ENCODE data around the gene VPS11. TPM values are rescaled to one million over a fixed set of nuclear protein-coding genes. Genes with fewer than 3 reads are reported as not detected.

VPS11 gene
- total RNA-seq, 1 donor, result 35.1 TPM

DNA sequence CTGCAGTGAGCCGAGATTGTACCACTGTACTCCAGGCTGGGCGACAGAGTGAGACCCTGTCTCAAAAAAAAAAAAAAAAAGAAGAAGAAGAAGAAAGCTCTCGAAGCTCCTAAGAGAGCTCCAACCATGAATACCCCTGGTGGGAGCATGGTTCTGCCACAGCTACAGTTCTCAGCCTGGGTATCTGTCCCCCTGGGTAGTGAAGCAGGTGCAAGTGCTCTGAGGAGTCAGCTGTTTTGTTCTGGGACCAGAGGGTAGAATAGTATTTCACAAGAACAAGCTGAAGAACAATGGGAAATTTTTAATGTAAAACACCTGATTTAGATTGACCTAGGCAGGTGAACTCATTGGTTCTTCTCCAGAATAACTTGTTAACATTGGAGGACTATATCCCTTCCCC, 6.4 kb upstream of the VPS11 start:
- H3K36me3 ChIP-seq (ENCODE audit: insufficient read depth, low read length), result no peaks in the 10 kb centered on the region
- H3K4me2 ChIP-seq (ENCODE audit: insufficient read depth, low read length), result no peak overlapping the region
- H3K4me1 ChIP-seq (ENCODE audit: insufficient read depth, low read length), result peaks cover 16% of the 10 kb centered on the region
- peaks cover 1% of the 10 kb centered on the region for H4K20me1 ChIP-seq (ENCODE audit: insufficient read depth, low read length)
- TF ChIP-seq, protein P1, sequence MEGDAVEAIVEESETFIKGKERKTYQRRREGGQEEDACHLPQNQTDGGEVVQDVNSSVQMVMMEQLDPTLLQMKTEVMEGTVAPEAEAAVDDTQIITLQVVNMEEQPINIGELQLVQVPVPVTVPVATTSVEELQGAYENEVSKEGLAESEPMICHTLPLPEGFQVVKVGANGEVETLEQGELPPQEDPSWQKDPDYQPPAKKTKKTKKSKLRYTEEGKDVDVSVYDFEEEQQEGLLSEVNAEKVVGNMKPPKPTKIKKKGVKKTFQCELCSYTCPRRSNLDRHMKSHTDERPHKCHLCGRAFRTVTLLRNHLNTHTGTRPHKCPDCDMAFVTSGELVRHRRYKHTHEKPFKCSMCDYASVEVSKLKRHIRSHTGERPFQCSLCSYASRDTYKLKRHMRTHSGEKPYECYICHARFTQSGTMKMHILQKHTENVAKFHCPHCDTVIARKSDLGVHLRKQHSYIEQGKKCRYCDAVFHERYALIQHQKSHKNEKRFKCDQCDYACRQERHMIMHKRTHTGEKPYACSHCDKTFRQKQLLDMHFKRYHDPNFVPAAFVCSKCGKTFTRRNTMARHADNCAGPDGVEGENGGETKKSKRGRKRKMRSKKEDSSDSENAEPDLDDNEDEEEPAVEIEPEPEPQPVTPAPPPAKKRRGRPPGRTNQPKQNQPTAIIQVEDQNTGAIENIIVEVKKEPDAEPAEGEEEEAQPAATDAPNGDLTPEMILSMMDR (IDR thresholded peaks at IDR 0.05; ENCODE audit: extremely low read depth, low read depth, low read length), result no peak
- H3K27me3 ChIP-seq (ENCODE audit: insufficient read depth, low read length), result no peaks in the 10 kb centered on the region
- no peak overlapping the region for H3K27ac ChIP-seq (ENCODE audit: low read depth, low read length)
- H3K79me2 ChIP-seq (ENCODE audit: insufficient read depth, low read length), result peaks cover 27% of the 10 kb centered on the region
- H3K9me3 ChIP-seq (ENCODE audit: low read depth, low read length), result no peaks in the 10 kb centered on the region
- H2AFZ ChIP-seq (ENCODE audit: low read length), result no peak overlapping the region
- no peak overlapping the region for H3K4me3 ChIP-seq (ENCODE audit: insufficient read depth, low read length)
- DNase-seq (ENCODE audit: insufficient read length, low spot score, missing footprints), result peak; percentile 26

DNA sequence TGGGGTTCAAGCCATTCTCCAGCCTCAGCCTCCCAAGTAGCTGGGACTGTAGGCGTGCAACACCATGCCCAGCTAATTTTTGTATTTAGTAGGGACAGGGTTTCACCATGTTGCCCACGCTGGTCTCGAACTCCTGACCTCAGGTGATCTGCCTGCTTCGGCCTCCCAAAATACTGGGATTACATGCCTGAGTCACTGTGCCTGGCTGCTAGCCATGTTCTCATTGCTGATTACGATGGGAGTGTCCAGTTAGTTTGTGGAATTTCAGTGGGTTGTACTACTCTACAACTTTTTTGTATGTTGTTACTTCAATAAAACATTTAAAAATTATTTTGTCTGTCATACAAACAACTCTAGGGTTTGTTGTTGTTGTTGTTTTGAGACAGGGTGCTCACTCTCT, 4.8 kb upstream of the VPS11 start:
- Histone ChIP-seq H3K4me3 (ENCODE audit: insufficient read depth, low read length) (no peak overlapping the region), H3K36me3 (ENCODE audit: insufficient read depth, low read length) (no peaks in the 10 kb centered on the region), H3K27me3 (ENCODE audit: insufficient read depth, low read length) (no peaks in the 10 kb centered on the region), H3K4me2 (ENCODE audit: insufficient read depth, low read length) (no peak overlapping the region), H3K4me1 (ENCODE audit: insufficient read depth, low read length) (peaks cover 13% of the 10 kb centered on the region), H3K79me2 (ENCODE audit: insufficient read depth, low read length) (peaks cover 28% of the 10 kb centered on the region), H2AFZ (ENCODE audit: low read length) (no peak overlapping the region), H3K27ac (ENCODE audit: low read depth, low read length) (no peak overlapping the region), H3K9me3 (ENCODE audit: low read depth, low read length) (no peaks in the 10 kb centered on the region), H4K20me1 (ENCODE audit: insufficient read depth, low read length) (no peaks in the 10 kb centered on the region)
- TF ChIP-seq, protein P1 (IDR thresholded peaks at IDR 0.05; ENCODE audit: extremely low read depth, low read depth, low read length), result no peak
- peak; percentile 68 for DNase-seq (ENCODE audit: insufficient read length, low spot score, missing footprints)

DNA sequence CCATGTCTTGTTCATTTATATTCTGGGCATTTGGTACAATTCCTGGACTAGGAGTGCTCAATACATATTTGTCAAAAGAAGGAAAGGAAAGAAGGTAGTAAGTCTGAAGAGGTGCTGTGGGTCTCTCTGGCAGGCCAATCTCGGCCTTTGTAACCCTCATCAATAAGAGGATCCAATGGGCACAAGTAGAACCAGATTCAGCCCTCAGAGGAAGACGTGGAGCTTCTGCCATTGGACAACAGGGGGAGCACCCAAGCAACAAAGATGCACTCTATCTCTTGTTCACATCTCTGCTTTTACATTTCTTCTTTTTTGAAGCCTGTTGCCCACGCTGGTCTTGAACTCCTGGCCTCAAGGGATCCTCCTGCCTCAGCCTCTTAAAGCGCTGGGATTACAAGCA, 2.2 kb upstream of the VPS11 start:
- no peak overlapping the region for H3K4me3 ChIP-seq (ENCODE audit: insufficient read depth, low read length)
- peaks cover 8% of the 10 kb centered on the region for H3K4me1 ChIP-seq (ENCODE audit: insufficient read depth, low read length)
- H3K27me3 ChIP-seq (ENCODE audit: insufficient read depth, low read length), result no peaks in the 10 kb centered on the region
- peaks cover 46% of the 10 kb centered on the region for H3K79me2 ChIP-seq (ENCODE audit: insufficient read depth, low read length)
- DNase-seq (ENCODE audit: insufficient read length, low spot score, missing footprints), result peak; percentile 87
- peaks cover 8% of the 10 kb centered on the region for H3K36me3 ChIP-seq (ENCODE audit: insufficient read depth, low read length)
- no peak overlapping the region for H3K4me2 ChIP-seq (ENCODE audit: insufficient read depth, low read length)
- no peak overlapping the region for H3K27ac ChIP-seq (ENCODE audit: low read depth, low read length)
- no peaks in the 10 kb centered on the region for H4K20me1 ChIP-seq (ENCODE audit: insufficient read depth, low read length)
- TF ChIP-seq, protein P1 (IDR thresholded peaks at IDR 0.05; ENCODE audit: extremely low read depth, low read depth, low read length), result peak; percentile 54
- no peak overlapping the region for H2AFZ ChIP-seq (ENCODE audit: low read length)
- no peaks in the 10 kb centered on the region for H3K9me3 ChIP-seq (ENCODE audit: low read depth, low read length)

DNA sequence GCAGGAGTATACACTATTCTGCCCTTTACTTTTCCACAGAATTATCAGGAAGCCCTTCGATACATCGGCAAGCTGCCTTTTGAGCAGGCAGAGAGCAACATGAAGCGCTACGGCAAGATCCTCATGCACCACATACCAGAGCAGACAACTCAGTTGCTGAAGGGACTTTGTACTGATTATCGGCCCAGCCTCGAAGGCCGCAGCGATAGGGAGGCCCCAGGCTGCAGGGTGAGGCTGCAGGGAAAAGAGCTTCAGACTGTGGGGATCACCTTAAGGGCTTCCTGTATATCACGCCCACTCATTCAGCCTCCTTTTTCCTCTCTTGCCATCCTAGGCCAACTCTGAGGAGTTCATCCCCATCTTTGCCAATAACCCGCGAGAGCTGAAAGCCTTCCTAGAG, 10.2 kb downstream of the VPS11 start:
- H3K27me3 ChIP-seq (ENCODE audit: insufficient read depth, low read length), result no peaks in the 10 kb centered on the region
- H3K27ac ChIP-seq (ENCODE audit: low read depth, low read length), result no peak overlapping the region
- TF ChIP-seq, protein P1 (IDR thresholded peaks at IDR 0.05; ENCODE audit: extremely low read depth, low read depth, low read length), result no peak
- no peak overlapping the region for H3K4me3 ChIP-seq (ENCODE audit: insufficient read depth, low read length)
- no peaks in the 10 kb centered on the region for H3K4me1 ChIP-seq (ENCODE audit: insufficient read depth, low read length)
- H2AFZ ChIP-seq (ENCODE audit: low read length), result no peak overlapping the region
- no peaks in the 10 kb centered on the region for H3K79me2 ChIP-seq (ENCODE audit: insufficient read depth, low read length)
- peak; percentile 26 for DNase-seq (ENCODE audit: insufficient read length, low spot score, missing footprints)
- peaks cover 63% of the 10 kb centered on the region for H3K36me3 ChIP-seq (ENCODE audit: insufficient read depth, low read length)
- H3K9me3 ChIP-seq (ENCODE audit: low read depth, low read length), result no peaks in the 10 kb centered on the region
- no peak overlapping the region for H3K4me2 ChIP-seq (ENCODE audit: insufficient read depth, low read length)
- H4K20me1 ChIP-seq (ENCODE audit: insufficient read depth, low read length), result no peaks in the 10 kb centered on the region

Measured in osteoblast (primary cell).